HepG2 (cell line): ENCODE results near the gene UGT2A2. TPM values are rescaled to one million over a fixed set of nuclear protein-coding genes. Genes with fewer than 3 reads are reported as not detected.

Source experiments
- ATAC-seq: fragments of 200-7000 bp; cut with Tn5 transposase; 3 replicates; pipeline ENCODE4 v1.9.1; 2020; ENCODE audit warnings: mild to moderate bottlenecking, moderate library complexity
- Bru-seq: library from RNA; stranded (reverse); fragments of 400-500 nt; gene quantifications from one replicate; lab custom pipeline; 2021; lab: Mats Ljungman, UMichigan
- BruChase-seq, 2 experiments: library from RNA; stranded (reverse); fragments of 400-500 nt; gene quantifications; one replicate each; lab custom pipeline; 2021; lab: Mats Ljungman, UMichigan
- BruUV-seq: library from RNA; stranded (reverse); fragments of 400-500 nt; replicated peaks from 2 replicates; lab custom pipeline; 2021; lab: Mats Ljungman, UMichigan
- CTCF ChIA-PET: fragments of 300-600 bp; formaldehyde crosslinking; extraction: SDS; loops from one replicate; lab custom pipeline; 2021; ENCODE audit warnings: low total read pairs, inconsistent platforms, low intra/inter-chr PET ratio; lab: Yijun Ruan, JAX
- POLR2A ChIA-PET: fragments of 350-600 bp; sonication (Branson Sonifier 250); formaldehyde crosslinking; loops from one replicate; lab custom pipeline; 2020; ENCODE audit warnings: antibody characterized with exemption, inconsistent platforms; lab: Yijun Ruan, JAX
- DNase-seq: peaks from one replicate; pipeline ENCODE4 v3.0.0-alpha.2; 2015; ENCODE audit warnings: low spot score
- FAIRE-seq: peaks from 3 replicates; lab custom pipeline; 2011; peaks lifted over from hg19 to GRCh38; lab: Jason Lieb, UNC
- H2AFZ ChIP-seq: one replicate; pipeline ENCODE4 v1.6.1; 2011; ENCODE audit warnings: low read length, inconsistent platforms
- H3K27ac ChIP-seq: fragments of 300-600 bp; 3 replicates; pipeline ENCODE4 v1.8.0; 2011; ENCODE audit warnings: mixed run types, mild to moderate bottlenecking, mixed read lengths, low read length, inconsistent platforms; ENCODE audit not compliant: insufficient read depth; ENCODE audit errors: extremely low read length
- H3K27me3 ChIP-seq, 2 experiments: fragments of 200-600 bp in 1 of 2; 2 replicates in 1 of 2; 3 replicates in 1 of 2; pipeline versions ENCODE4 v1.6.0 to v1.8.0; 2011; ENCODE audit warnings: low read length in 2 of 2, mild to moderate bottlenecking in 2 of 2, moderate library complexity in 2 of 2, inconsistent platforms in 1 of 2; ENCODE audit not compliant: insufficient read depth in 2 of 2, control insufficient read depth in 1 of 2
- H3K36me3 ChIP-seq, 2 experiments: fragments of 200-600 bp in 1 of 2; replicated peaks in 1 of 2; 2 replicates in 1 of 2; 3 replicates in 1 of 2; pipeline versions ENCODE4 v1.5.1 to v1.8.0; 2011; ENCODE audit warnings: low read length in 2 of 2, inconsistent platforms in 1 of 2; ENCODE audit not compliant: insufficient read depth in 2 of 2, control insufficient read depth in 1 of 2
- H3K4me1 ChIP-seq: 2 replicates; pipeline ENCODE4 v1.5.1; 2012; ENCODE audit warnings: low read length, inconsistent platforms; ENCODE audit not compliant: insufficient read depth
- H3K4me2 ChIP-seq: 2 replicates; pipeline ENCODE4 v1.6.0; 2011; ENCODE audit warnings: low read depth, low read length, inconsistent platforms
- H3K4me3 ChIP-seq, 3 experiments: fragments of 200-600 bp in 1 of 3; sonication (generic), shearing (Covaris generic) in 1 of 3; replicated peaks in 1 of 3; 2 replicates each; pipeline ENCODE4 v1.5.1; 2011 to 2016; ENCODE audit warnings: low read length in 3 of 3, inconsistent platforms in 2 of 3, low read depth in 2 of 3, mild to moderate bottlenecking in 2 of 3, control low read depth in 1 of 3, mixed read lengths in 1 of 3; ENCODE audit not compliant: insufficient read depth in 1 of 3
- H3K79me2 ChIP-seq: one replicate; pipeline ENCODE4 v1.6.1; 2011; ENCODE audit warnings: low read length, inconsistent platforms; ENCODE audit not compliant: insufficient read depth
- H3K9ac ChIP-seq: 2 replicates; pipeline ENCODE4 v1.6.0; 2011; ENCODE audit warnings: mild to moderate bottlenecking, low read depth, low read length, inconsistent platforms; ENCODE audit not compliant: insufficient read depth
- H3K9me3 ChIP-seq: 2 replicates; pipeline ENCODE4 v1.5.1; 2012; ENCODE audit warnings: mild to moderate bottlenecking, low read length
- H4K20me1 ChIP-seq: 2 replicates; pipeline ENCODE4 v1.6.0; 2011; ENCODE audit warnings: inconsistent platforms, mild to moderate bottlenecking, low read length, moderate library complexity; ENCODE audit not compliant: insufficient read depth
- HCFC1 ChIP-seq: fragments of 150-350 bp; IDR thresholded peaks from 2 replicates; pipeline ENCODE4 v1.6.1; 2014; ENCODE audit warnings: low read depth, low read length
- NCOA5 ChIP-seq: sonication (generic); formaldehyde crosslinking; IDR thresholded peaks from 2 replicates; pipeline ENCODE4 v1.4.0; 2020; ENCODE audit warnings: missing genetic modification reagents
- NR3C1 ChIP-seq: sonication (generic); formaldehyde crosslinking; IDR thresholded peaks from 2 replicates; pipeline ENCODE4 v1.4.0; 2020; ENCODE audit warnings: missing genetic modification reagents
- SMARCE1 ChIP-seq: fragments of 450-650 bp; IDR thresholded peaks from 2 replicates; pipeline ENCODE4 v1.6.1; 2017; ENCODE audit warnings: borderline replicate concordance
- ZNF737 ChIP-seq: sonication (generic); formaldehyde crosslinking; IDR thresholded peaks from 2 replicates; pipeline ENCODE4 v1.5.0; 2020; ENCODE audit warnings: missing genetic modification reagents, mild to moderate bottlenecking, borderline replicate concordance
- ZSCAN9 ChIP-seq: IDR thresholded peaks from 2 replicates; pipeline ENCODE4 v1.6.1; 2016; ENCODE audit warnings: borderline replicate concordance
- WGBS: methylation state at CpG from one replicate; pipeline ENCODE4 v1.1.6; 2017; ENCODE audit warnings: low lambda C conversion rate; 5-methylcytosine and 5-hydroxymethylcytosine counted together
- in situ Hi-C: cut with HindIII; loops from 2 replicates; pipeline ENCODE4 v1.10.0; 2017; ENCODE audit warnings: low pct_unique_long_range_greater_than_20kb; ENCODE audit not compliant: extremely low pct_ligation_motif_present
- intact Hi-C: fragments of 100-400 bp; cut with micrococcal nuclease; formaldehyde crosslinking; loops from one replicate; pipeline ENCODE4 v1.10.0; 2022; ENCODE audit not compliant: unreplicated experiment
- long read RNA-seq, 2 experiments: library from RNA in 1 of 2; library from polyadenylated mRNA in 1 of 2; stranded (forward) in 1 of 2; unstranded in 1 of 2; transcript quantifications; one replicate each; pipeline ENCODE4 v2.0.0, GENCODE V29; 2019 to 2022
- polyA minus RNA-seq, 3 experiments: library from RNA; depleted of rRNA, polyadenylated mRNA; stranded (reverse); fragments of >200 nt; gene quantifications; 2 replicates each; pipeline ENCODE4 v1.2.3, GENCODE V29; 2011; ENCODE audit warnings: low replicate concordance in 1 of 3
- polyA plus RNA-seq, 8 experiments: library from polyadenylated mRNA; depleted of rRNA in 3 of 8; stranded (reverse) in 7 of 8; unstranded in 1 of 8; fragments of >200 nt; fragmentation: Illumina TruSeq in 4 of 8; extraction: Trizol in 4 of 8; gene quantifications; 2 replicates each; pipeline versions ENCODE4 v1.2.1 to v1.2.3, GENCODE V29; 2011 to 2016; ENCODE audit warnings: low read depth in 4 of 8, missing spikeins in 1 of 8, mixed read lengths in 1 of 8; ENCODE audit not compliant: insufficient read depth in 1 of 8
- total RNA-seq, 5 experiments: library from RNA; depleted of rRNA; stranded (reverse); fragments of >200 nt; fragmentation: Illumina TruSeq; extraction: Trizol; gene quantifications; 2 replicates each; pipeline ENCODE4 v1.2.3, GENCODE V29; 2016; ENCODE audit warnings: low read depth in 1 of 5
- TF ChIP-seq, protein P1 (sequence below): sonication (generic); formaldehyde crosslinking; IDR thresholded peaks from 2 replicates; pipeline ENCODE4 v1.4.0; 2020; ENCODE audit warnings: missing genetic modification reagents, borderline replicate concordance

UGT2A2 gene
- total RNA-seq (2016; rRNA removed; fragmentation: Illumina TruSeq; extraction: Trizol) (not detected in 2 replicates), polyA plus RNA-seq (2011; rRNA removed) (not detected in 2 replicates), polyA minus RNA-seq (2011; rRNA and poly(A)+ RNA removed; ENCODE audit: low replicate concordance) (not detected in 2 replicates), Bru-seq, nascent RNA (not detected), BruChase-seq, experiment 1, labeled RNA remaining after a 6-hour chase (not detected), BruChase-seq, experiment 2, labeled RNA remaining after a 2-hour chase (not detected)
- total RNA-seq (2016; cell fraction: cytosol; rRNA removed; fragmentation: Illumina TruSeq; extraction: Trizol; ENCODE audit: low read depth): not detected in 2 replicates
- total RNA-seq (2016; cell fraction: insoluble cytoplasmic fraction; rRNA removed; fragmentation: Illumina TruSeq; extraction: Trizol): not detected in 2 replicates
- total RNA-seq (2016; cell fraction: membrane; rRNA removed; fragmentation: Illumina TruSeq; extraction: Trizol): not detected in 2 replicates
- total RNA-seq (2016; cell fraction: nucleus; rRNA removed; fragmentation: Illumina TruSeq; extraction: Trizol): not detected in 2 replicates
- polyA plus RNA-seq (2011; cell fraction: cytosol; rRNA removed): not detected in 2 replicates
- not detected in 2 replicates for polyA plus RNA-seq (2011; cell fraction: nucleus; rRNA removed)
- not detected in 2 replicates for polyA plus RNA-seq (2012)
- not detected in 2 replicates for polyA plus RNA-seq (2016; cell fraction: cytosol; fragmentation: Illumina TruSeq; extraction: Trizol; ENCODE audit: low read depth)
- not detected in 2 replicates for polyA plus RNA-seq (2016; cell fraction: insoluble cytoplasmic fraction; fragmentation: Illumina TruSeq; extraction: Trizol; ENCODE audit: low read depth)
- not detected in 2 replicates for polyA plus RNA-seq (2016; cell fraction: membrane; fragmentation: Illumina TruSeq; extraction: Trizol; ENCODE audit: low read depth)
- polyA plus RNA-seq (2016; cell fraction: nucleus; fragmentation: Illumina TruSeq; extraction: Trizol; ENCODE audit: insufficient read depth, low read depth): not detected in 2 replicates
- polyA minus RNA-seq (2011; cell fraction: cytosol; rRNA and poly(A)+ RNA removed): not detected in 2 replicates
- polyA minus RNA-seq (2011; cell fraction: nucleus; rRNA and poly(A)+ RNA removed): not detected in 2 replicates
- long read RNA-seq, experiment 1: 0 reads
- long read RNA-seq, experiment 2: 0 reads

DNA sequence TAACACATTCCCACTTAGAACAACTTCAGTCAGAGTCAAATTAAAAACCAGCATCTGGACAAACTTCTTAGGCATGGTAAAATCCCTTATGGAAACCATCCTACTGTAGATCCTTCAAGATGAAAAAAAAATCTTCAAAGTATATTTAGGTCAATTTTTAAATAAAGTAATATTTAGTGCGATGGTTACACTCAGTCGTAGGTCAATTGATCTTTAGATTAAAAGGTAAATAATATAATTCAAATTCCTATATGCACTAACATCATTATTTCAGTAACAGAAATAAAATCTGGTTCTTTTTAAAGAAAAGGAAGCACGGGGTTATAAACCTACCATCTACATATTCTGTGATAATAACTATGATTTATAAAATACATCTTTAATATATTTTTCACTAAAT is at the start of gene UGT2A2:
Gene UGT2A2 (minus strand): TSS at position 101 of the 400 bp plus-strand sequence. CDS start 2 bp downstream, at position 99.
- in situ Hi-C loops (no loop called here), intact Hi-C loops (no loop called here)
- FAIRE-seq (no peak), ATAC-seq (no peak), DNase-seq (no peak)
- Histone ChIP-seq H4K20me1 (no peaks in the 10 kb centered on the region), H3K27me3 (no peaks in the 10 kb centered on the region), H3K9me3 (no peaks in the 10 kb centered on the region), H3K9ac (no peak within 1 kb of the TSS), H3K27ac (no peak within 1 kb of the TSS), H3K4me3 (no peak within 1 kb of the TSS), H3K36me3 (no peaks in the 10 kb centered on the region), H3K4me2 (no peak within 1 kb of the TSS), H3K79me2 (no peaks in the 10 kb centered on the region), H2AFZ (no peak within 1 kb of the TSS), H3K4me1 (no peaks in the 10 kb centered on the region)
- 51% methylated on average over 3 of the region's 3 CpGs for WGBS
- CTCF ChIA-PET: no interaction called here
- BruUV-seq: no TSS peak
- POLR2A ChIA-PET: no interaction called here
- TF ChIP-seq NCOA5 (CRISPR knock-in tag) (no peak), NR3C1 (CRISPR knock-in tag) (no peak), SMARCE1 (no peak), ZNF737 (CRISPR knock-in tag) (no peak), HCFC1 (no peak), ZSCAN9 (CRISPR knock-in tag) (no peak)
- TF ChIP-seq, protein P1, sequence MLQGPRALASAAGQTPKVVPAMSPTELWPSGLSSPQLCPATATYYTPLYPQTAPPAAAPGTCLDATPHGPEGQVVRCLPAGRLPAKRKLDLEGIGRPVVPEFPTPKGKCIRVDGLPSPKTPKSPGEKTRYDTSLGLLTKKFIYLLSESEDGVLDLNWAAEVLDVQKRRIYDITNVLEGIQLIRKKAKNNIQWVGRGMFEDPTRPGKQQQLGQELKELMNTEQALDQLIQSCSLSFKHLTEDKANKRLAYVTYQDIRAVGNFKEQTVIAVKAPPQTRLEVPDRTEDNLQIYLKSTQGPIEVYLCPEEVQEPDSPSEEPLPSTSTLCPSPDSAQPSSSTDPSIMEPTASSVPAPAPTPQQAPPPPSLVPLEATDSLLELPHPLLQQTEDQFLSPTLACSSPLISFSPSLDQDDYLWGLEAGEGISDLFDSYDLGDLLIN (CRISPR knock-in tag): no peak
